ENCODE measurements around the gene GDF9.

- TF ChIP-seq CTCF (IDR thresholded peaks at IDR 0.05; ENCODE audit: low read depth, low read length): no peak
- no peak for TF ChIP-seq MAX (IDR thresholded peaks at IDR 0.05; ENCODE audit: low read depth, low read length)
- no peak for TF ChIP-seq POLR2A (IDR thresholded peaks at IDR 0.05; ENCODE audit: extremely low read depth, insufficient read length)
- TF ChIP-seq MYC (IDR thresholded peaks at IDR 0.05; ENCODE audit: low read depth, low read length): no peak
Observed at GRCh38 chr5:132841305-132841704, 25.0 kb downstream of the GDF9 start.
